SK-MEL-5 (cell line): ENCODE data around the gene MAST4. TPM values are rescaled to one million over a fixed set of nuclear protein-coding genes. Genes with fewer than 3 reads are reported as not detected.

Experiments used
- DNase-seq: peaks from one replicate; pipeline ENCODE4 v3.0.0-alpha.2; 2016; ENCODE audit warnings: low read depth, low spot score
- in situ Hi-C: cut with HindIII; loops from 2 replicates; pipeline ENCODE4 v1.10.0; 2016; ENCODE audit warnings: low sequenced_read_pairs, high pct_unique_total_duplicates, low pct_unique_long_range_greater_than_20kb
- total RNA-seq: library from RNA; depleted of rRNA; stranded (reverse); fragments of >200 nt; shearing (Covaris generic); gene quantifications from 2 replicates; pipeline ENCODE4 v1.2.3, GENCODE V29; 2014

The MAST4 gene
- total RNA-seq, 1 experiment from 2014 or later = 1.6 TPM

DNA sequence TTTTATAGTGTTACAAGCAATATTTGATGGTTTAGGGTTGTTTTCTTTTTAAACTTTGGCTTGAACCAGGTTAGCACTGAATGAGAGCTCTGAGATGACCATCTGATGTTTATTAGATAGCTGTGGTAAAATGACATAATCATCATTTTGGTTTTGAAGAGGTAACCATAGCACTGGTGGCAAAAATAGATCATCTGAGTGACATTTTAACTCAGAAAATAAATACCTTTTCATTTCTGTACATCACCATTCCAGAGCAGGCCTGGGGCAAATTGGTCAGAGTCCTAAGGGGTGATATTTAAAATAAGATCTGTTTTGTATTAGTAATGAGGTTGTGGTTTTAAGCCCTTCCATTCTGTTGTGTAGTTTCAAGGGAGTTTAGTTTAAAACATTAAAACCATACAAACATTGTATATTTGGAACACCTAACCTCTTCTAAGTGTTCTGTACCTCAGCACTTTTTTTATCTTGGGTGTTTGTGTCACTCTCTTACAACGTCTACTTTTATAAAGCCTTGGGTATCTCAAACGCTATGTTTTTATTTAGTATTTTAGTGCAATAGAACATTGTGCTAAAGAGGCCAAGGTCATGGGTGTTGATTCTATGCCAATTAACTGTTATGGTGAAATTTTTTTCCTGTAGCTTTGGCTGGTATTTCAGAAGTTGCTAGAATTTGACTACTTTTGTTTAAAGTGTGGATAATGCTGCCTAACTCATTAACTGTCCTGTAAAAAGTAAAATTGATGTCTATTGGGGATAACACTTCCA lies 434.3 kb downstream of the MAST4 start:
- in situ Hi-C loops = no loop called here
- peak; percentile 56 for DNase-seq

DNA sequence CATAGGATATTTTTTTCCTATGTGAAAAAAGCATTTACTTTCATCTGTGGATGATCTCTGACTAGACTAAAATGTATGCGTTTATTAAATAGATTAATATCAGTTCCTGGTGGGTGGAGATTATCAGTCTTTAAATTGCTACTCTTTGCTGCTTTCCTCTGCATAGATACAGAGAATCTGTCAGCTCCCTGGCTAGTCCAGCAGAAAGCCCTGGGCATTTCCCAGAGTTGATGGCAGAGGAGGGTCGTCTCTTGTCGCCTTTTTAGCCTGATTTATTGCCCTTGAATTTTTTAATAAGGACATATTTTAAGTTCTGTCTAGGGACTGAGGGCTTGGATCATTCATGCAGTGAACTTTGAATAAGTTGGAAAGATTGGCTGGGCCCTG lies 434.9 kb downstream of the MAST4 start:
- in situ Hi-C loops = no loop called here
- DNase-seq = no peak

DNA sequence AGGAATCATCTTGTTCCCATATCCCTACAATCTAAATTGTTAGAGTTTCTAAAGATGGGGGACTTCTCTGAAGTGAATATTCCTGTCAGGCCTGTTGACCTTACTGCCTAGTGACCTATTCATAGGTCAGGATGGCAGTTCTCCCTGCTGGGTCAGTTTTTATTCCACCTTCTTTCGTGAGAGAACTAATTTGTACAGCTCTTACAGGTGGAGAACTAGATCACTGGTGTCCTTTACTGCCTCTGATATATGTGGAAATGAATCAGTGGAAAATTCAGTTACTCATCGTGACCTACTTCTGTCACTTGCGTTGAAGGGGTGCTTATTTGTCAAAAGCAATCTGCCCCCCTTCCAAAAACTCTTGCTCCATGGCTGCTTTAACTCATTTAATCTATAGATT lies 435.5 kb downstream of the MAST4 start:
- DNase-seq = no peak
- in situ Hi-C loops = no loop called here

DNA sequence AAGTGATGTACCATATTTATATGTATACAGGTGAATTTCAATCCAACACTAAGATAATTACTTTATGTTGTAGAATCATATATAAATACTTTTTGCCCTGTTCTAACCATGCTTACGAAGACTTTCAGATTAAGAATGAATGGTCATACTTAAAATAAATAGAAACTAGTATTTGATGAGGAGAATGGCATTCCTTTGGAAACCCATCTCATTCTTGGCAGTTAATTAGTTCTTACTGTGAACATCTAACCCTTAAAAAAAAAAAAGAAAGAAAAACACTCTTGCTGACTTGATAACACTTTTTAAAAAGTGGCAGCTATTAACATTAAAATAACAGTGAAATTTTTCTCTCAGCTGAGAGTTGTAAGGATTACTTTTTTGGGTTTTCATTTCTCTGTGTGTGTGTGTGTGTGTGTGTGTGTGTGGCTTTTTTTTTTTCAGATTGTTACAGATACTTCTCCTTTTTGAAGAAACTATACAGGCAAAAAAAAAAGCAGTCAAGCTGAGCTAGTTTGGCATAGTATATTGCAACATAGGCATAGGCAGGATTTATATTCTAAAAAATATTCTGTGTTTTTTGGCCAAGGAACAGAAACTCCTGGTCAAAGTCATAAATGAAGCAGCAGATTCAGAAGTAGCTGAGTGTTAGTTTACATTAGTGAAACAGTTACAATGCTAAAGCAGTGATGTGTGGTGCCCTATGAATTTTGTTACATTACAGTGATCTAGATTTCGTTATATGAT lies 436.9 kb downstream of the MAST4 start:
- no peak for DNase-seq
- in situ Hi-C loops = no loop called here

DNA sequence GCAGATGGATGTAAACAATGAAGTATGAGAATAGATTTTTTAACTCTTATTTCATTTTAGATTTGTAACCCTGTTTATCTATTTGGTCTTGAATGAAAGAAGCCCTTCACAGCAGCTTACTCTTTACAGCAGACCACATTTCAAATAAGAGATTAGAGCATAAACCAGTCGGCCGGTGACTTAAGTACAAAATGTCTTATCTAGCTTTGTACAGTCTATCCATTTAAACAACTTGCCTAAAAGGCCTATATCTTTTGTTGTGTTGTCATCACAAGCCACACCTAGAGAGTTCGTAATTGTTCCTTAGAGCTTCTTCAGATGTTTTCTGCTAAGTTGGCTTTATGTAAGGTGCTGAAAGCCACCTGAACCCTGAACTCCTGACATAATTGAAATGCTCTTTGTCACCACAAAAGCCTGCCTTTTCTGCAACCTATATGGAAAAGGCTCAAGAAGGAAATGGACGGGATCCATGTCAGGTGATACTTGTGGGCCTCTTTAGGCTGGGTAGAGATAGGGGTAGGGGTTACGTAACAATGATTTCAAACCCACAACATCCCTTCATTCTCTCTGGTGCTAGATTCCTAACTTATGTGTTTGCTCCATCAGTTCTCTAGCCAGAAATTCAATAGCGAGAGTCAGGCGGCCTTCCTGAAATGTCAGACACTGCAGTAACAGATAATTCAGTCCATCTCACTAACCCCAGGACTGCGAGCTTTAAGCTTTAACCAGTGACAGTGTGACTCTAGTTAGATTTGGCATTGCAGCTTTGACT lies 437.9 kb downstream of the MAST4 start:
- no peak for DNase-seq
- in situ Hi-C loops = no loop called here

DNA sequence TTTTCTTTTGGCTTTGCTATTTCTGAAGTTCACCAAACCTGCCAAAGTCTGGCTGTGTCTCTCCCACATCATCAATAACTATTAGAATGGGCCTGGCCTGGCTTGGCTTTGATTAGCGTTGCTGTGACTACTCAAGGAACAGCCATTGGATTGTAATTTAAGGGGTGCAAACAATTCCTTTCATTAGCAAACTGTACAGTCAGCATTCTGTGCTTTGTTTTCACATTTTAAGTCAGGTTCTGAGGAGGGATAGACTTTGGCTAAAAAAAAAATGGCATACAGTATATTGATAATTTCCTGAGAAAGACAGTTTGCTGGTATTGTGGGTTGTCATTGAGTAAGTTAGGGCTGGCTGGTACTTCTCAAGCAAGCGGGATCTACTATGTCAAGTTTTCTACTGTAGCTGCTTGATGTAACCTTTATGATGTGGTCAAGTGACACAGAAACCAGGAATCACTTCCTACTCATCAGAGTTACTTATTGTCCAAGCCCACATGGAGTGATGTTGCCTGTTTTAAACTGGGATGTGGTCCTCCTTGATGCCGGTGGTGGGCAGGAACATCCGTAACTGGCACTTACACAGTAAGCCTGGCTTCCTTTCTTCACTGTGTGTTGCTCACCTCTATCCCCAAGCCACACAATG lies 439.0 kb downstream of the MAST4 start:
- in situ Hi-C loops = no loop called here
- DNase-seq = no peak

DNA sequence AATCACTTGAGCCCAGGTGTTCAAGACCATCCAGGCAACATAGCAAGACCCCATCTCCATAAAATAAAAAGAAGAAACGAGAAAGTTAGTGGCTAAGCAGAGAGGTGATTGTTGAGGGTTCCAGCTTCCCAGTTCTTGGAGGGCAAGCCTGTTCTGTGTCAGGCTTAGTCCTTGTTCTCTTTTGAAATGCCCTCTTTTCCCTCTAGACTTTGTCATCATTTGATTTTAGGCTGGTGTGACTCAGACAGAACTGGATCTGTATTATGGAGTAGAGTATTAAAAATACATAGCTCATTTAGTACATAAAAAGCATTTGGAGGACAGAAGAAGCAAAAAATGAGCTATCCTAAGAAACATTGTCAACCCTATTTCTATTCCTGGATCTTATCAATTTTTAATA lies 441.0 kb downstream of the MAST4 start:
- in situ Hi-C loops = no loop called here
- DNase-seq = no peak

DNA sequence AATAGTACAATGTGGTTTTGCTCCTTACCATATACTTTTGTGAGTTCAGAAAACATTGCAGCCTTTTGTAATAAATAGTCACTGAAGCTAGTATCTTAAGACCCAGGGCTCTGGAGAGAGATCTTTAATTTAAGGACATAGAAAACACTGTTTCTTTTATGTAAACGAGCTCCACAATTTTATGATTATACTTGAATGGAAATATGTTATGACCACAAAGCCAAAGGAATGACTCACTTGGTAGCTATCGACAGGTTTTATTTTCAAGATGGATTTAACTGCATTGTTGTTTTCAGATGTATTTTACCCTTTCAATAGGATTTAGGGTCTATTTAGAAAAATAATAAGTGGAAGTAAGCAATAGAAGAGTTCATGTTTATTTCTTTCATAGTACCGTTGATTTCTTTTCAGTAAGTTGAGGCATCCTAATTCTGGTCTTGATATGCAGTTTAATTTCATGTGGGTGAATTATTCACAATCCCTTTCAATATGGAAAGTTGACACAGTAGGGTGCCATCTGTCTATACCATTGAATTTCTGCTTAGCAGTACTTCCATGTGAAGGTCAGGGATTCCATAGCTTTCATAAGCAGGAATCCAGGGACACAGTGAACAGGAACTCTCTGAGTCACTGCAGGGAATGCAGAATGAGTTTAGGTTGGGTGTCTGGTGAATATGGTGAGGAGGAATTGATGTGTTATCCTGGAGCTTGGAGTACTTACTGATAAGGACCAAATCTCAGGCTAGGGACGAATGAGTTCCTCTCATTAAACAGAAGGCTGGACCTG lies 442.8 kb downstream of the MAST4 start:
- in situ Hi-C loops = no loop called here
- peak; percentile 24 for DNase-seq

DNA sequence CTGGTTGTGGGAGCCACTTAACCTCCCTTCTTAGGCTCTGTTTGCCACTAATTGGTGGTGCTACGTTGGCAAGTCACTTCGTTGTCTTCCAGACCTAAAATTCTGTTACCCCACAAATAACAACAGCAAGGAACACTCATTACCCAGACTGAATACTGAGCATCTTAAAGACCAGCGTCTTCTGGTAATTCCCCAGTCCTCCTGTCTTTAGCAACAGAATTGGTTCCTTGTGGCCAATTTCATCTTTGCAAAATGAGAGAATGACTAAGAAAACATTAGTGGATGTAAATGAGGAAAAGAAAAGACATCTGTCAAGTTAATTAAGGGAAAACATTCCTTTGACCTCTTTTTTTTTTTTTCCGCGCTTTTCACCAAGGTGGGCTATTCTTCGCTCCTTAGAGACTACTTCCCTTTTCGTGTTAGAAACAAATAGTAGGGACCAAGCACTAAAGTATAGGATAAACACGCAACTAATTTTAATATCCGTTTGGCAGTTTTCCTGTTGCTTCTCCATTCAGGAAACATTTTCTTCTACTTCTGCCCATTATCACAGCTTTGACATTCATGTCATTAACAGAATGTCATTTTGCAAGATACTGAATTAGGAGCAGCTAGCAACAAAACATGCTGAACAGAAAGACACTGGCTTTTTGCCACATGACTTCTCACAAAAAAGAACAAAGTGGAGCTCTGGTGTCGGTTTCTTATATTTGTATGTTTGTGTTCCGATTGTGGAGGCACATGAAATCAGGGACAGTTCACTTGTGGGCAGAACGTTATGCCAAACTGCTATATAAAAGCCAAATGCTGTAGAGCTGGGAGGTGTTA lies 446.2 kb downstream of the MAST4 start:
- in situ Hi-C loops = no loop called here
- DNase-seq = no peak

DNA sequence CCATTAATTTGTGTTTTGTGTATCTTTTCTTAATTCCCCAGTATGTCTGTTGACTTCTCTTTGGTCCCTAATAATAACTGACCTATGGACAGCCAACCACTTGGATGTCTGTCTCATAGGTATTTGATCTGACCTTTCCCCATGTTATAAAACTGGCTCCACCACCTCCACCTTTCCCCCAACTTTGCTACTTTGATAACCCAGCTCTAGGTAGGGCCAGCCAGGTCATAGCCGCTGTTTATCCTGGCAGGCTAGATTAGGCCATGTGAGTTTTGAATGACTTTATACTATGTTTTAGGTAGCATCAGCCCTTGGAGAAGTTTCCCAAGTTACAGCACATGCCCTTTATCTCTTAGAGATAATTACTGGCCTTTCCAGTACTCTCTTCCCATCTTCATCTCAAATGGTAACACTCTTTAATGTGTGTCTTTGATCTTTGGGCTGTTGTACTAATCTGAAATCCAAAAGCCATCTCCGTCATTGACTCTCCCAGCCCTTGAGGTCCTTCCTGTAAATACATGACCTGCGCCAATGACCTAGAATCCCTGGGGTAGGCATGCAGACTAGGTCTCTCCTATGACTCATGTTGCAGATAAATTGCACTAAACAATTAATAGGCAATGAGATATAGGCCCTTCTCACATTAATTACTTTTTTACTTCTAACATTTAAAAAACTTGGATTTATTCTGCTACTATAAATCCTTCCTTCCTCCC lies 447.8 kb downstream of the MAST4 start:
- in situ Hi-C loops = no loop called here
- DNase-seq = no peak

DNA sequence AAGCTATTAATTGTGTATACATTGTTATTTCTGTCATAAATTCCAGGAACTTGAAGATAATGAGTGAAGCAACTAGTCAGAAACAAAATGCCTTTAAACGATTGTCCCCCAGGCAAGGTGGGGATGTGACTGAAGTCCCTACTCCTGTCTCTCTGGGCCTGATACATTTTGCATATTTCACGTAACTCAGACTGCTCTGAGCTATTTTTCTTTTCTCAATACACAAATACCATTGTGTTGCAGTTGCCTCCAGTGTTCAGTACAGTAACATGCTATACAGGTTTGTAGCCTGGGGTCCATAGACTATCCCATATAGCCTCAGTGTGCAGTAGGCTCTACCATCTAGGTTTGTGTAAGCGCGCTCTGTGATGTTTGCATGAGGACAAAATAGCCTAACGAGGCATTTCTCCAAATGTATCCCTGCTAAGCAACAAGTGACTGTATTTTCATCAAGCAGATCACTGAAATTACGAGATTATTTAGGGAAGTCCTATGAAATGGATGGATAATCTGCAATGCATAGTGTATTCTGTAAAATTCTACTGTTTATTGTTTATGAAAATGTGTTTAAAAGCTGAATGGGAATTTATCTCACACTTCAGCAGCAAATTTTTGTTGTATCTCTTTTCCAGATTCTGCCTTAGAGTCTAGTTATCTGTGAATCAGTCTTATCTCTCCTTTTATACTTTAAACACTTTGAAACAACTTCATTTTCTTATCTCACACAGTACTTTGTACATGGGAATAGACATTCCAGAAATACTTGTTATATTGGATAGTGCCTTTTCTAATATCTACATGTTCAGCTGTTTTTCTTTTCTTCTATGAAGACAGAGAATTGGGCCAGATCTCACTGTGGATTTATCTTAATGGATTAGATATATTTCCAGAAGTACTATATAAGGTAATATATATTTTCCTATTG lies 449.9 kb downstream of the MAST4 start:
- in situ Hi-C loops = no loop called here
- no peak for DNase-seq

DNA sequence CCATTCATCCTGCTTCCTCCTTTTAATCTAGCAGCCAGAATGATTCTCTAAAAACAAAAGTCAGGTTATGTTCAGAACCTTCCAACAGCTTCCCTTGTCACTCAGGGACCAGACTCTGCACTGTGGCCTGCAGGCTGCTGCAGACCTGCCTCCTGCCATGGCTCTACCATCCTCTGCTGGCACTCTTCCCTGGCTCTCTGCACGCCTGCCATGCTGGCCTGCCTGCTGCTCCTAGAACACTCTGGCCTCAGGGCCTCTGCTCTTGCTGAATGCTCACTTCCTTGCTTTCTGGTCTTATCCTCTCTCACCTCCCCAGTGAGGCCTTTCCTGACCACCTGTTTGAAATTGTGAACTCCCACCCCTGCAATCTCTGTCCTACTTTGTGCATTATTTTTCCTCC lies 451.0 kb downstream of the MAST4 start:
- in situ Hi-C loops = no loop called here
- no peak for DNase-seq

DNA sequence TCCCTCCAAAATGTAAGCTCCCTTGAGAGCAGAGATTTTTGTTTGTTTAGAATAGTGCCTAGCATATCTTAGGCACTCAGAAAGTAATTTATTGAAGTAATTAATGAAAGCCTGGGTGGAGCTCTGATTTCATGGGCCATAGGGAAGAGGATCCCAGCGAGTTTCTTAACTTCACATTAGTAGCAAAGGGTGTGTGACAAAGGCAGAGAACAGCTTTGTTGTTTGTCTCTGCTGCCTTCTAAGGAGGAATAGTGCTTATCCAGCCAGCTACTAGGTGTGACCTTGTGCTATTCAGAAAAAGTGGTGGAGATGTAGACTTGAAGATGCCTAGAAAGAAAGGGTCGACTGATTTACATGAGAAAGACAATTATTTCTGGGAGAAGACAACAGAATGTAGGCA lies 451.4 kb downstream of the MAST4 start:
- no peak for DNase-seq
- in situ Hi-C loops = no loop called here

DNA sequence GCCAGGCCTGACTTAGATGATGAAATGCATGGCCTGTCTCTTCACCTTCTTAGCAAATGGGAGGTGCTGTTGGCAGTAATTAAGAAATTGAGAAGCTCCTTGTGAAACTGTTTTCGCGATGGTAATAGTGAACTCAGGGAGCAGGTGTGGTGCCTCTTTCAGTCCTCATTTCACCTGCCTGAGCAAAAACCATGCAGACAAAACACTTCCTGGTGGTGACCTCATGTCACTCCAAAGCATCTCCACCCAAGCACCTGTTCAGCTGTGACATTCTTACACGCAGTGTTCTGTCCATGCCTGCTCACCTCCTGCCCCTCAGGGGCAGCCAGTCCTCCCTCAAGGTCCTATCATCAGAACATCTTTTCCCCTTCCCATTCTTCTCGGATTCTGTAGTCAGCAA lies 453.9 kb downstream of the MAST4 start:
- no peak for DNase-seq
- in situ Hi-C loops = no loop called here

DNA sequence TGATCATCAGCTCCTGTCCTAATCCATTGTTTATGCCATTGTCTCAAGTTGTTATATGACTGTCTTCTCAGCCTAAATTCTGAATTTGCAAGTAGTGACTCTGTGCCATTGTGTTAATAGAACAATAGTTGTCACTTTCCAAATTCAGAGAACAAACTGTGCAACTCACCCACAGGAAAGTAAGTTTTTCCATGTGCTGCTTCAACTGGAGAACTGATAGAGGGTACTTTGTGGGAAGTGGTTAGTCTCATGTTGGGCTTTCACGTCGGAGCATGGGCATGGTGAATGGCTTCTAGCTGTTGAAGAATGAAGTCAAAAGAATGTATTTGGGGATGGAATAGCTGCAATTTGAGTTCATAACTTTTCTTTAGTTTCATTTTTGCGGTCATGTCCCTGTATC lies 454.4 kb downstream of the MAST4 start:
- DNase-seq = no peak
- in situ Hi-C loops = no loop called here
